ENCODE results near the gene CR1L. TPM values are rescaled to one million over a fixed set of nuclear protein-coding genes. Genes with fewer than 3 reads are reported as not detected.
"Not testable (repeated sequence)": the region's sequence is repeated elsewhere in the genome, so short reads cannot be mapped to it uniquely, and the experiment has no call there.

CR1L gene
- total RNA-seq, 3 donors from 2014 or later (not counting 1 experiment from before 2014, with no cell fraction given), result 0.98 TPM; not detected in 2

DNA sequence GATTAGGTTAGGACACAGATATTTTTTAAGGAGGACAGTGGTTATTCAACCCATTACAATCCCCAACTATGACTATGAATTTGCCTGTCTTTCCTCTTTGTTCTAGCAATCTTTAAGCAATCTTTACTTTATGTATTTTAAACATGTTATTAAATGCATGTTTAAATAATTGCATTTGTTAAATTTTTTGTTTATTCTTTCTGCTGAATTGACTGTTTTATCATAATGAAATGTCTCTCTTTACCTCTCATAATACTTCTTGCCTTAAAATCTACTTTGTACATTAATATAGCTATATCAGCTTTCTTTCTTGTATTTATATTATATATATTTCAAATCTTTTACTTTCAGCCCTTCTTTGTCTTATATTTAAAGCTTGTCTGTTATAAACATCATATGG is 46.1 kb downstream of the CR1L start:
- H3K4me1 ChIP-seq (ENCODE audit: control insufficient read depth, insufficient read depth, low read length), result no peaks in the 10 kb centered on the region
- Mint-ChIP-seq H3K4me1 (no peaks in the 10 kb centered on the region), H3K9me3 (no peaks in the 10 kb centered on the region), H3K36me3 (no peaks in the 10 kb centered on the region), H3K27ac (no peak overlapping the region), H3K27me3 (ENCODE audit: low read depth in 2 of 2) (peaks cover 27 to 28% of the 10 kb centered on the region in 2 donors), H3K4me3 (no peak overlapping the region)
- H3K4me3 ChIP-seq (ENCODE audit: low read length), result no peak overlapping the region
- H3K9me3 ChIP-seq (ENCODE audit: control insufficient read depth, insufficient read depth, low read length), result no peaks in the 10 kb centered on the region
- no peaks in the 10 kb centered on the region for H3K36me3 ChIP-seq (ENCODE audit: control insufficient read depth, insufficient read depth, low read length)
- intact Hi-C loops (cut with micrococcal nuclease), result no loop called here
- TF ChIP-seq CTCF (IDR thresholded peaks at IDR 0.05), result no peak
- H3K27me3 ChIP-seq (ENCODE audit: control insufficient read depth, insufficient read depth, low read length), result no peaks in the 10 kb centered on the region
- no peak overlapping the region for H3K27ac ChIP-seq (ENCODE audit: low read length)
- DNase-seq (no peak), ATAC-seq (no peak)

GRCh38 chr1:207691841-207692240 is 46.9 kb downstream of the CR1L start:
- no peaks in the 10 kb centered on the region for H3K4me1 ChIP-seq (ENCODE audit: control insufficient read depth, insufficient read depth, low read length)
- Mint-ChIP-seq H3K4me3 (no peak overlapping the region), H3K27me3 (ENCODE audit: low read depth in 2 of 2) (peaks cover 29 to 31% of the 10 kb centered on the region in 2 donors), H3K4me1 (no peaks in the 10 kb centered on the region), H3K36me3 (no peaks in the 10 kb centered on the region), H3K27ac (no peak overlapping the region), H3K9me3 (no peaks in the 10 kb centered on the region)
- ATAC-seq, result no peak
- H3K27me3 ChIP-seq (ENCODE audit: control insufficient read depth, insufficient read depth, low read length), result no peaks in the 10 kb centered on the region
- no peak overlapping the region for H3K27ac ChIP-seq (ENCODE audit: low read length)
- no peaks in the 10 kb centered on the region for H3K9me3 ChIP-seq (ENCODE audit: control insufficient read depth, insufficient read depth, low read length)
- DNase-seq, result no peak
- intact Hi-C loops (cut with micrococcal nuclease), result no loop called here
- H3K4me3 ChIP-seq (ENCODE audit: low read length), result no peak overlapping the region
- 83% methylated on average over 11 of the region's 11 CpGs for WGBS (ENCODE audit: insufficient coverage)
- no peak for TF ChIP-seq CTCF (IDR thresholded peaks at IDR 0.05)
- no peaks in the 10 kb centered on the region for H3K36me3 ChIP-seq (ENCODE audit: control insufficient read depth, insufficient read depth, low read length)

GRCh38 chr1:207692291-207692690 is 47.4 kb downstream of the CR1L start:
- H3K9me3 ChIP-seq (ENCODE audit: control insufficient read depth, insufficient read depth, low read length); H3K36me3 Mint-ChIP-seq; H3K4me1 ChIP-seq (ENCODE audit: control insufficient read depth, insufficient read depth, low read length); H3K27ac ChIP-seq (ENCODE audit: low read length); H3K36me3 ChIP-seq (ENCODE audit: control insufficient read depth, insufficient read depth, low read length); H3K27me3 ChIP-seq (ENCODE audit: control insufficient read depth, insufficient read depth, low read length); H3K4me3 ChIP-seq (ENCODE audit: low read length); H3K9me3 Mint-ChIP-seq; H3K4me1 Mint-ChIP-seq; H3K27ac Mint-ChIP-seq; ATAC-seq; H3K4me3 Mint-ChIP-seq; DNase-seq; intact Hi-C loops (cut with micrococcal nuclease): not testable (repeated sequence)
- peaks cover 30 to 34% of the 10 kb centered on the region in 2 donors for H3K27me3 Mint-ChIP-seq (ENCODE audit: low read depth in 2 of 2)
- 93% methylated on average over 7 of the region's 7 CpGs for WGBS (ENCODE audit: insufficient coverage)

GRCh38 chr1:207695891-207696290 is 51.0 kb downstream of the CR1L start:
- no peaks in the 10 kb centered on the region for H3K4me1 Mint-ChIP-seq
- peaks cover 17 to 22% of the 10 kb centered on the region in 2 donors for H3K27me3 Mint-ChIP-seq (ENCODE audit: low read depth in 2 of 2)
- Histone ChIP-seq H3K4me1 (ENCODE audit: control insufficient read depth, insufficient read depth, low read length) (no peaks in the 10 kb centered on the region), H3K27me3 (ENCODE audit: control insufficient read depth, insufficient read depth, low read length) (no peaks in the 10 kb centered on the region), H3K9me3 (ENCODE audit: control insufficient read depth, insufficient read depth, low read length) (no peaks in the 10 kb centered on the region), H3K4me3 (ENCODE audit: low read length) (no peak overlapping the region), H3K27ac (ENCODE audit: low read length) (no peak overlapping the region), H3K36me3 (ENCODE audit: control insufficient read depth, insufficient read depth, low read length) (no peaks in the 10 kb centered on the region)
- no peak overlapping the region for H3K4me3 Mint-ChIP-seq
- H3K9me3 Mint-ChIP-seq, result no peaks in the 10 kb centered on the region
- ATAC-seq (no peak), DNase-seq (no peak)
- H3K27ac Mint-ChIP-seq, result no peak overlapping the region
- no peak for TF ChIP-seq CTCF (IDR thresholded peaks at IDR 0.05)
- WGBS (ENCODE audit: insufficient coverage), result 89% methylated on average over 2 of the region's 2 CpGs
- intact Hi-C loops (cut with micrococcal nuclease), result no loop called here
- no peaks in the 10 kb centered on the region for H3K36me3 Mint-ChIP-seq
